ENCODE measurements around the gene TMED4. TPM values are rescaled to one million over a fixed set of nuclear protein-coding genes. Genes with fewer than 3 reads are reported as not detected.
A peak's percentile ranks its signal among the peaks of the same experiment; 100 is the strongest.
"Not testable (repeated sequence)": the region's sequence is repeated elsewhere in the genome, so short reads cannot be mapped to it uniquely, and the experiment has no call there.

Gene TMED4
- total RNA-seq, 1 experiment from 2014 or later = 152 TPM

DNA sequence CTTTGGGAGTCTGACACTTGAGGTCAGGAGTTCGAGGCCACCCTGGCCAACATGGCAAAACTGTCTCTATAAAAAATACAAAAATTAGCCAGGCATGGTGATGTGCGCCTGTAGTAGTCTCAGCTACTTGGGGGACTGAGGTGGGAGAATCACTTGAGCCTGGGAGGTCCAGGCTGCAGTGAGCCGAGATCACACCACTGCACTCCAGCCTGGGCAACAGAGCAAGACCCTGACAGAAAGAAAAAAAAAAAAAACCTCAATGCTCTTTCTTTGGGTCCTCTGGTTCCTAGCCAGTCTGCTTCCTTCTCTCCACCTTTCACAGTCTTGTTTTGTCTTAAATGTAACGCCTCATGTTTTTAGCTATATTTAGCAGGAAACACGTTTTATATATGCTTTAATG, 33.8 kb upstream of the TMED4 start:
- DNase-seq = no peak
- H3K4me3 ChIP-seq = no peak overlapping the region

DNA sequence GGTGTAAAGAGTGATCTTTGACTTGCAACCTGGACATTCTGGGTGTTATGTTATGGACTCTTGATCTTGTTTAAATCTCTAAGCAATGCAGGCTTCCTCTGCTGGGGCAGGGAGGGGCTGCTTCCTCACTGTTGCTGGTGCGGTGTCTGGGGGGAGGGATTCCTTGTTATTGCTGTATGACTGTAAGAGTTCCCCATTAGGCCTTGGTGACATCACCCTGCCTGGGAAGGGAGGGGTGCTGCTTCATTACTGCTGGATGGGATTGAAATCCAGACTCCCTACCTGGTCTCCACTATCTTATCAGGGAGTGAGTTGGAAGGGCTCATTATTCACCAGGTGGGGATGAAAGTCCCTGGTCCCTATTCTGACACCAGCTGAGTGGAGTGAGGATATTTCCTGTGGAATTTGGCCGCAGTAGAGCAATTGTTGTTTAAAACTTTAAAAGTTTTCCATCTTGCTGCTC, 33.1 kb upstream of the TMED4 start:
- no peaks in the 10 kb centered on the region for H3K9me3 ChIP-seq
- no peaks in the 10 kb centered on the region for H3K27me3 ChIP-seq
- no peak for DNase-seq

More for the DNA sequence above, 33.8 kb upstream of the TMED4 start:
- Histone ChIP-seq H3K9me3 (no peaks in the 10 kb centered on the region), H3K36me3 (peaks cover 5% of the 10 kb centered on the region; the same call in 1 of the 2 replicates), H3K27me3 (no peaks in the 10 kb centered on the region)

DNA sequence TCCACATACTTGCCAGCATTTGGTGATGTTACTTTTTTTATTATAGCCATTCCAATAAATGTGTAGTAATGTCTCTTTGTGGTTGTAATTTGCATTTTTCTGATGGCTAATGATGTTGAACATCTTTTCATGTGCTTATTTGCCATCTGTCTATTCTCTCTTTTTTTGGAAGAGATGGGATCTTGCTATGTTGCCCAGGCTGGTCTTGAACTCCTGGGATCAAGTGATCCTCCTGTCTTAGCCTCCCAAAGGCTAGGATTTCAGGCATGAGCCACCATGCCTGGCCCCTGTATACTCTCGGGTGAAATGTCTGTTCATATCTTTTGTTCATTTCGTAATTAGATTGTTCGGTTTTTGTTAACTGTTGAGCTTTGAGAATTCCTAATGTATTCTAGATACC, 27.8 kb upstream of the TMED4 start:
- Histone ChIP-seq H3K4me3 (no peak overlapping the region), H3K9me3 (no peaks in the 10 kb centered on the region), H3K27me3 (no peaks in the 10 kb centered on the region), H3K36me3 (peaks cover 7% of the 10 kb centered on the region)
- DNase-seq = no peak

More for the DNA sequence above, 33.1 kb upstream of the TMED4 start:
- Histone ChIP-seq H3K36me3 (peaks cover 5% of the 10 kb centered on the region; the same call in 1 of the 2 replicates), H3K4me3 (no peak overlapping the region)

DNA sequence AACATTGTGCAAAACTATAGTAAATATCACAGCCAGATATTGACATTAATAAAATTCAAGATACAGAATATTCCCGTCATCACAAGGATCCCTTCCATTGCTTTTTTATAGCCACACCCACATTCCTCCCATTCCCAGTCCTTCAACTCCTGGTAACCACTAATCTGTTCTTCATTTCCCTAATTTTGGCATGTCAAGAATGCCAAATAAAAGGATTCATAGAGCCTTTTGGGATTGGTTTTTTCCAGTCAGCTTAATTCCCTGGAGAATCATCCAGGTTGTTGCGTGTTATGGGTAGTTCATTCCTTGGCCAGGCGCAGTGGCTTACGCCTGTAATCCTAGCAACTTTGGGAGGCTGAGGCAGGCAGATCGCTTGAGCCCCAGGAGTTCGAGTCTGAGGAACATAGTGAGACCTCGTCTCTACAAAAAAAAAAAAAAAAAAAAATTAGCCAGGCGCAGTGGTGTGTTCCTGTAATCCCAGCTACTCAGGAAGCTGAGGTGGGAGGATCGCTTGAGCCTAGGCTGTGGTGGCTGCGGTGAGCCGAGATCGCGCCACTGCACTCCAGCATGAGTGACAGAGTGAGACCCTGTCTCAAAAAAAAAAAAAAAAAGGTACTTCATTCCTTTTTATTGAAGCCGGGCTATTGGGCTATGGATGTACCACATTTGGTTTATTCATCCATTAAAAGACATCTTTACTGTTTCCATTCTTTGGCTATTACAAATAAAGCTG, 27.1 kb upstream of the TMED4 start:
- Histone ChIP-seq H3K27me3 (no peaks in the 10 kb centered on the region), H3K9me3 (no peaks in the 10 kb centered on the region), H3K4me3 (no peak overlapping the region), H3K36me3 (peaks cover 7% of the 10 kb centered on the region)
- no peak for DNase-seq

DNA sequence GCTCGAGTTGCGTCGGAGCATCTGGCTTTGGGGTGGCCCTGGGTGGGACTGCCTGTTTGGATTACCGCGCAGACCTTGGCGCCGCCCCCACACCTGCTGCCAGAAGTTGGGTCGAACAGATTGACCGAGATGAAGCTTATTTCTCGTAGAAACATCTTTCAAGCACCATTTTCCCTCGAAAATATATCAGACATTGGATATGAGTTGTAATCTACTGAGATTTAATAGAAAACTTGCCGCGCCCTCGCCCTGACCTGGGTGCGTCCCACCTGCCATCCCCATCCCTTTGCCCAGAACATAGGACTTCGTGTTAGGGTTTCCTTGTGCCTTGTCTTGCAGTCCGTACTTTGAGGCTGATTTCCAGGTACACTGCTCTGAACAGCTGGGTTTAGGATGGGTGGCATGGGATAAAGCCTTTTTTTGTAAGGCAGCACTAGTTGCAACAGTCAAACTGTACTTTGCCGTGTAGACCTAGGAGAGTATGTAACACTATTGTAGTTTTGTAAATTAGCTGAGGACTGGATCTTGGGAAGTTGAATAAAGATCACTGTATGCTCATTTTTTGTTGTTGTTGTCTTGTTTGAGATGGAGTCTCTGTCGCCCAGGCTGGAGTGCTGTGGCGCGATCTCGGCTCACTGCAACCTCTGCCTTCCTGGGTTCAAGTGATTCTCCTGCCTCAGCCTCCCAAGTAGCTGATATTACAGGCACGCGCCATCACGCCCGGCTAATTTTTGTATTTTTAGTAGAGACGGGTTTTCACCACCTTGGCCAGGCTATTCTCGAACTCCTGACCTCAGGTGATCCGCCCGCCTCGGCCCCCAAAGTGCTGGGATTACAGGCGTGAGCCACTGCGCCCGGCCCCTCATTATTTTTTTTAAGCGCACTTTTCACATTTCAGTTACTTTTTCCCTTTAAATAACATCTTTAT, 25.4 kb upstream of the TMED4 start:
- no peak for DNase-seq
- Histone ChIP-seq H3K9me3 (no peaks in the 10 kb centered on the region), H3K4me3 (peak overlapping the region; percentile 99), H3K36me3 (peaks cover 7% of the 10 kb centered on the region), H3K27me3 (no peaks in the 10 kb centered on the region)

DNA sequence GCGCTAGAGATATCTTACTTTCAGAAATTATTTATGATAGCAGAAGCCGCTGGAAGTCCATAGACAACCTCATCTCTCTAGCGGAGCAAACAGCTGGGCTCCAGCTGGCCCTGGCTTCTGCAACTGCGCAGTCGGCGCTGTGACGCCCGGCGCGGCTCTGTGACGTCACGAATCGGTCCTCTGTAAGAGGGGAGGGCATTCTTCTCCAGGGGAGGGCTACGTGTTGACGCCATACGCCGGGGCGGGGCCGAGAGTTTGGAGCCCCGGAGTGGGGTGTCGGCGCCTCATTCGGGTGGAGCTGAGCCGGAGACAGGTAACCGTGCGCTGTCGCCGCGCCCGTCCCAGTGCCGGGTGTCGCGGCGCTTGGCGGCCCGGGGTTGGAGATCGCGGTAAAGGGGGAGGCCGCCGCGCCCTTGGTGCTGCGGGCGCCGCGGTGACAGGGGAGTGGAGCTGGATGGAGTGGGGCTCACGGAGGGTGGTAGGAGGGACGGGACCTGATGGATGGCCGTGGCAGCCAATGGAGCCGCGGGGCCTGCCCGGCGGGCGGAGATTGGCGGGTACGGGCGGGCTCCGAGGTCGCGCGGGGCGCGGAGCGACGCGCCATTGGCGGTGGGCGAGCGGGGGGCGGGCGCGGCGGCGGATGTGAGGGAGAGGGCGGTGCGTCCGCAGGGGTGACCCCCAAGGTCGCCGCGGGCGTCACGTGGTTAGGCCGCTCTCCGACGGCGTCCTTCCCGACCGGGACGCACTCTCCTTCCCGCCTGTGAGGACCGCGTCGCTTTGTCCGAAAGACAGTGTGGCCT, 24.5 kb upstream of the TMED4 start, which contains the start of gene OGDH:
OGDH (plus strand) TSS at position 287 of the 800 bp plus-strand sequence. CDS start 17,717 bp downstream, outside the sequence.
- no peaks in the 10 kb centered on the region for H3K9me3 ChIP-seq
- H3K4me3 ChIP-seq = peak within 1 kb of the TSS; percentile 99
- peaks cover 7% of the 10 kb centered on the region for H3K36me3 ChIP-seq
- DNase-seq = peak; percentile 98
- no peaks in the 10 kb centered on the region for H3K27me3 ChIP-seq

DNA sequence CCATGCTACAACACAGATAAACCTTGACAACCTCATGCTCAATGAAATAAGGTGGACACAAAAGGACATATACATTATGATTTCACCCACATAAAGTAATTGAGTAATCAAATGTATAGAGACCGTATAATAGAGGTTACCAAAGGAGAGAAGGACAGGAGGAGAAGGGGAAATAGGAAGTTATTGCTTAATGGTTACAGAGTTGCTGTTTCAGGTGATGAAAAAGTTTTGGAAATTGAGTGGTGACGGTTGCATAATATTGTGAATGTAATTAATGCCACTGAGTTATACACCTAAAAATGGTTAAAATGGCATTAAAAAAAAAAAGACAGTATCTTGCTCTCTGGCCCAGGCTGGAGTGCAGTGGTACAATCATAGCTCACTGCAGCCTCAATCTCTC, 22.9 kb upstream of the TMED4 start:
- Histone ChIP-seq H3K9me3 (no peaks in the 10 kb centered on the region), H3K4me3 (no peak overlapping the region), H3K27me3 (no peaks in the 10 kb centered on the region), H3K36me3 (peaks cover 7% of the 10 kb centered on the region)
- no peak for DNase-seq

DNA sequence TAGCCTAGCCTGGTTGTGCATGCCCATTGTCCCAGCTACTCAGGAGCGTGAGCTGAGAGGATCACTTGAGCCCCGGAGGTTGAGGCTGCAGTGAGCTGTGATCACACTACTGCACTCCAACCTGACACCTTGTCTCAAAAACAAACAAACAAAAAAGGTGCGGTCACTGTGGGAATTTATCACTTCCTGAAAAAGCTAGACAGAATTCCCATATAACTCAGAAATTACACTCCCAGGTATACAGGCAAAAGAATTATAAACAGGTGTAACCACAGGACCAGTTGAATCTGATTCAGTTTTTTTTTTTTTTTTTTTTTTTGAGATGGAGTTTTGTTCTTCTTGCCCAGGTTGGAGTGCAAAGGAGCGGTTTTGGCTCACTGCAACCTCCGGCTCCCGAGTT, 21.2 kb upstream of the TMED4 start:
- DNase-seq = no peak

DNA sequence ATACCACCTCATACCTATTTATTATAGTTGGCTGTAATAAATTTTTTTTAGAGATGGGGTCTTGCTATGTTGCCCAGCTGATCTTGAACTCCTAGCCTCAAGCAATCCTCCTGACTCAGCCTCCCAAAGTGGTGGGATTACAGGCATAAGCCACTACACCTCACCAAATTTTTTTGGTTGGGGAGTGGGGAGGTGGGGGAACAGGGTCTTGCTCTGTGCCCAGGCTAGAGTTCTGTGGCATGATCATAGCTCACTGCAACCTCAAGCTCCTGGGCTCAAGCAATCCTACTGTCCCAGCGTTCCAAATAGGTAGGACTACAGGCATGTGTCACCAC, 20.5 kb upstream of the TMED4 start:
- no peak for DNase-seq
- H3K4me3 ChIP-seq = no peak overlapping the region
- peaks cover 2% of the 10 kb centered on the region for H3K36me3 ChIP-seq
- H3K27me3 ChIP-seq = no peaks in the 10 kb centered on the region
- no peaks in the 10 kb centered on the region for H3K9me3 ChIP-seq

More for the DNA sequence above, 21.2 kb upstream of the TMED4 start:
- H3K36me3 ChIP-seq = peaks cover 7% of the 10 kb centered on the region
- H3K9me3 ChIP-seq = no peaks in the 10 kb centered on the region
- H3K4me3 ChIP-seq = no peak overlapping the region
- H3K27me3 ChIP-seq = no peaks in the 10 kb centered on the region

DNA sequence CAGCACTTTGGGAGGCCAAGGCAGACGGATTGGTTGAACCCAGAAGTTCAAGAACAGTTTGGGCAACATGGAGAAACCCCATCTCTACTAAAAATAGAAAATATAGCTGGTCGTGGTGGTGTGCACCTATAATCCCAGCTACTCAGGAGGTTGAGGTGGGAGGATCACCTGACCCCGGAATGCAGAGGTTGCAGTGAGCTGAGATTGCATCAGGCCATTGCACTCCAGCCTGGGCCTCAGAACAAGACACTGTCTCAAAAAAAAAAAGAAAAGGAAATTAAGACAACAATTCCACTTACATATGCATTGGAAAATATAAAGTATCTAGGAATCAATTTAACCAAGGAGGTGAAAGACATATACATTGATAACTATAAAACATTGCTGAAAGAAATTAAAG, 17.2 kb upstream of the TMED4 start:
- Histone ChIP-seq H3K4me3 (no peak overlapping the region), H3K9me3 (no peaks in the 10 kb centered on the region), H3K36me3 (no peaks in the 10 kb centered on the region), H3K27me3 (no peaks in the 10 kb centered on the region)
- DNase-seq = no peak

DNA sequence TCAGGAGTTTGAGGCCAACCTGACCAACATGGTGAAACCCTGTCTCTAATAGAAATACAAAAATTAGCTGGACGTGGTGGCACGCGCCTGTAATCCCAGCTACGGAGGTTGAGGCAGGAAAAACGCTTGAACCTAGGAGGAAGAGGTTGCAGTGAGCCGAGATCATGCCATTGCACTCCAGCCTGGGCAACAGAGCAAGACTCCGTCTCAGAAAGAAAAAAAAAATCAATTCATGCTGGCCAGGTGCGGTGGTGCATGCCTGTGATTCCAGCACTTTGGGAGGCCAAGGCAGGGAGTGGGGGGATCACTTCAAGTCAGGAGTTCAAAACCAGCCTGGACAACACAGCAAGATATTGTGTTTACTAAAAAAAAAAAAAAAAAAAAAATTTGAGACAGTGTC, 15.2 kb upstream of the TMED4 start:
- not testable (repeated sequence) for H3K36me3 ChIP-seq, H3K27me3 ChIP-seq, H3K4me3 ChIP-seq, H3K9me3 ChIP-seq, DNase-seq

DNA sequence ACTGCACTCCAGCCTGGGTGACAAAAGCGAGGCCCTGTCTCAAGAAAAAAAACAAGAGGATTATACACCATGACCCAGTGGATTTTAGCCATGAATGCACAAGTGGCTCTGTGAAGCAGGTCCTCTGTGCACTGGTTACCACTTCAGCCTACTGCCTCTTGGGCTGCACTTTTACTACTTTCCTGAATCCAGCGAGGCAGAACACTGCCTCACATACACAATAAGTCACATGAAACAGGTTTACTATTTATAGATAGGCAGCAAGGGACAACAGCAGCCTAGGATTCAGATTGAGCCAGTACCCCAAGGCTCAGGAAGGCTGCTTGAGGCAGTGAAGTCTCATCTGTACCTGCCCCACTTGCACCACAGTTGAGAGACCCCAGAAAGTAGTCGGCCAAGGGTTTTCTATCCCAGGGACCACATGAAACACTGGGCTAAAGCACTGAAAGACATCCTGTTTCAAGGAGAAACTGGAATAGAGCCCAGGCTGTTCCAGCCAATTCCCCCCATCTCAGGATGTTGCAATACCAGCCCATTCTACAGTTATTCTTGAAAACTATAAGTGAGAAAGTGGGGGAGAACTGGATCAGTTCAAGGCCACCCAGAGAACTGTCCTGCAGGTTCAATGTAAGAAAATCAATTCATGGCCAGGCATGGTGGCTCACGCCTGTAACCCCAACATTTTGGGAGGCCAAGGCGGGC, 14.1 kb upstream of the TMED4 start:
- Histone ChIP-seq H3K36me3 (no peaks in the 10 kb centered on the region), H3K27me3 (no peaks in the 10 kb centered on the region), H3K4me3 (no peak overlapping the region), H3K9me3 (no peaks in the 10 kb centered on the region)
- DNase-seq = no peak

DNA sequence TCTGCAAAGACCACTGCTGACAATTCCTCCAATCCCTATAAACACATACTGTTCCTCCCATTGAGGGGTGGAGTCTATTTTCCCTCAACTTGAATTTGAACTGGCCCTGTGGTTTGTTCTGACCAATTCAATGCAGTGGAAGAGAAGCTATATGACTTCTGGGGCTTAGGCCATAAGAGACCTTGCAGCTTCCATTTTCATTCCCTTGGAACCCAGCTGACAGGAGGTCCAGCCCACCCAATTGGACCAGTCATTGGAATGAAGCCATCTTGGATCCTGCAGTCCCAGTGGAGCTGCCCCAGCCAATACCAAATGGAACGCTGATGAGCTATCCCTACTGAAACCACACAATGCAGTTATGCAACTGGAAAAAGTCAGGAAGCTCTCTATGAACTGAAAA, 8.9 kb upstream of the TMED4 start:
- H3K36me3 ChIP-seq = no peaks in the 10 kb centered on the region
- no peak overlapping the region for H3K4me3 ChIP-seq
- no peak for DNase-seq
- H3K9me3 ChIP-seq = no peaks in the 10 kb centered on the region
- H3K27me3 ChIP-seq = no peaks in the 10 kb centered on the region

DNA sequence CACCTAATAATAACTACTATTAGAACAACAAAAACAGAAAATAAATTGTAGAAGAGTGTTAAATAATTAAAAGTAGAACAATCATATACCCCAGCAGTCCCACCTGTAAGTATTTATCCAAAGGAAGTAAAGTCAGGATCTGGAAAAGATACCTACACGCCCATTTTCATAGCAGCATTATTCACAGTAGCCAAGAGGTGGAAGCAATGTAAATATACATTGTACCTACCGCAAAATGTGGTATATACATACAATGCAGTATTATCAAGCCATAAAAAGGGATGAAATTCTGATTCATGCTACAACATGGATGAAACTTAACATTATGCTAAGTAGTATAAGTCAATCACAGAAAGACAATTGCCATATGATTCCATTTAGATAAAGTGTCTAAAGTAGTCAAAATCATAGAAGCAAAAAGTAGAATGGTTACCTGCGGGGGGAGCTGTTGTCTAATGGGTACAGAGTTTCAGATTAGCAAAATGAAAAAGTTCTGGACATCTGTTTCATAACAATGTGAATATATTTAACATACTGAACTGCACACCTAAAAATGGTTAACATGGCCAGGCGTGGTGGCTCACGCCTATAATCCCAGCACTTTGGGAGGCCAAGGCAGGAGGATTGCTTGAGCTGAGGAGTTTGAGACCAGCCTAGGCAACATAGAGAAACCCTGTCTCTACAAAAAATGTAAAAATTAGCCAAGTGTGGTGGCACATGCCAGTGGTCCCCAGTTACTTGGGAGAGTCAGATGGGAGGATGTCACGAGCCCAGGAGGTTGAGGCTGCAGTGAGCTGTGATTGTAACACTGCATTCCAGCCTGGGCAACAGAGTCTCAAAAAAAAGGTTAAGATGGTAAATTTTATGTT, 6.0 kb upstream of the TMED4 start:
- peak; percentile 20 for DNase-seq
- Histone ChIP-seq H3K36me3 (no peaks in the 10 kb centered on the region), H3K9me3 (no peaks in the 10 kb centered on the region), H3K27me3 (no peaks in the 10 kb centered on the region), H3K4me3 (no peak overlapping the region)

DNA sequence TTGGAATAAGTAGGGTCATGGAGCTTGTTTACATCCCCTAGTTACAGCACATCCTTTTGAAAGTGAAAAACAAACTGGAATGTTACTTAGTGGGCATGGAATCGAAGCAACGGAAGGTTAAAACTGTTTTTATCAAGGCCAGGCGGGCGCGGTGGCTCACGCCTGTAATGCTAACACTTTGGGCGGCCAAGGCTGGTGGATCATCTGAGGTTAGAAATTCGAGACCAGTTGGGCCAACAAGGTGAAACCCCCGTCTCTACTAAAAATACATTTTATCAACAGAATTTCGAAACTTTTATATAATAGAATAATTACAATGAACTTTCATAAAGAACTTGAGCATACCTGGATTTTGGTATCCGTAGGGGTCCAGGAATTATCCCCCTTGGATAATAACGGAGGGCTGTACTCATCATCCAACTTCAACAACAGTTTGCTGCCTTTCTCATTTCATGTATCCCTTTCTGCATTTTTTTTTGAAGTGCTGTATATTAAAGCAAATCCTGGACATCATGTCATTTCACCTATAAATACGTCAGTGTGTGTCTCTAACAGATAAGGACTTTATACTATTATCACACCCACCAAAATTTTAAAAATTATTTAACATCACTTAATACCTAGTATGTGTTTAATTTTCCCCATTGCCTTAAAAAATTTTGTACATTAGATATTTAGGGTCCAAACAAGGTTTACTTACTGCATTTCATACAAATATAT, 1.3 kb upstream of the TMED4 start:
- no peaks in the 10 kb centered on the region for H3K9me3 ChIP-seq
- H3K27me3 ChIP-seq = no peaks in the 10 kb centered on the region
- no peak for DNase-seq
- peaks cover 32% of the 10 kb centered on the region for H3K36me3 ChIP-seq
- peak overlapping the region; percentile 84 for H3K4me3 ChIP-seq
